Gastrocnemius medialis (tissue), 4 donors: Measurements from ENCODE around the gene PROM2.

ENCODE experiments used
- CTCF ChIP-seq, 5 experiments: fragments of 450-650 bp in 3 of 5; fragments of 200-600 bp in 2 of 5; sonication (generic) in 2 of 5; IDR thresholded peaks in 4 of 5; conservative IDR thresholded peaks in 1 of 5; 1 replicate in 4 of 5; 2 replicates in 1 of 5; pipeline ENCODE4 v1.5.1; 2016 to 2019; ENCODE audit warnings: antibody characterized with exemption in 5 of 5, mild to moderate bottlenecking in 3 of 5, moderate library complexity in 3 of 5
- POLR2A ChIP-seq, 2 donors: fragments of 450-650 bp; IDR thresholded peaks; one replicate each; pipeline ENCODE4 v1.6.1; 2017; ENCODE audit warnings: antibody characterized with exemption in 2 of 2, mild to moderate bottlenecking in 2 of 2, moderate library complexity in 2 of 2

GRCh38 chr2:95260028-95261023 is 13.9 kb upstream of the PROM2 start:
- TF ChIP-seq CTCF (IDR thresholded peaks at IDR 0.05 in 4 of 5, conservative IDR thresholded peaks at IDR 0.05 in 1 of 5): no peak
- no peak for TF ChIP-seq POLR2A (IDR thresholded peaks at IDR 0.05)
